DND-41 (cell line): ENCODE results near the gene ANO1.

Source experiments
- ATAC-seq: fragments of 200-7000 bp; cut with Tn5 transposase; 3 replicates; pipeline ENCODE4 v1.9.1; 2021; ENCODE audit warnings: low read depth; ENCODE audit not compliant: insufficient read depth
- DNase-seq: peaks from one replicate; pipeline ENCODE4 v3.0.0-alpha.2; 2020
- H2AFZ ChIP-seq: 2 replicates; pipeline ENCODE4 v1.6.0; 2012; ENCODE audit warnings: low read depth, low read length
- H3K27ac ChIP-seq: 2 replicates; pipeline ENCODE4 v1.5.1; 2012; ENCODE audit warnings: low read length, inconsistent platforms
- H3K27me3 ChIP-seq: fragments of 200-600 bp; sonication (generic); 2 replicates; pipeline ENCODE4 v1.6.0; 2012; ENCODE audit warnings: low read length, mild to moderate bottlenecking, inconsistent platforms; ENCODE audit not compliant: insufficient read depth, poor library complexity
- H3K36me3 ChIP-seq: 2 replicates; pipeline ENCODE4 v1.5.1; 2012; ENCODE audit warnings: low read length, inconsistent platforms; ENCODE audit not compliant: insufficient read depth
- H3K4me1 ChIP-seq: 2 replicates; pipeline ENCODE4 v1.5.1; 2012; ENCODE audit warnings: mild to moderate bottlenecking, low read length; ENCODE audit not compliant: insufficient read depth
- H3K4me2 ChIP-seq: 2 replicates; pipeline ENCODE4 v1.6.0; 2012; ENCODE audit warnings: mild to moderate bottlenecking, moderate library complexity, low read length, inconsistent platforms; ENCODE audit not compliant: insufficient read depth
- H3K4me3 ChIP-seq, 2 experiments: fragments of 200-600 bp in 1 of 2; shearing (Covaris generic) in 1 of 2; 2 replicates each; pipeline ENCODE4 v1.5.1; 2012 to 2016; ENCODE audit warnings: inconsistent platforms in 2 of 2, low read length in 2 of 2, mild to moderate bottlenecking in 2 of 2, low read depth in 1 of 2, moderate library complexity in 1 of 2
- H3K79me2 ChIP-seq: 2 replicates; pipeline ENCODE4 v1.6.0; 2012; ENCODE audit warnings: low read length, inconsistent platforms; ENCODE audit not compliant: insufficient read depth
- H3K9ac ChIP-seq: 2 replicates; pipeline ENCODE4 v1.6.0; 2012; ENCODE audit warnings: low read depth, mild to moderate bottlenecking, inconsistent platforms, low read length, moderate library complexity
- H3K9me3 ChIP-seq: 2 replicates; pipeline ENCODE4 v1.5.1; 2012; ENCODE audit warnings: low read length, moderate library complexity, mild to moderate bottlenecking, inconsistent platforms; ENCODE audit not compliant: insufficient read depth, severe bottlenecking
- H4K20me1 ChIP-seq: 2 replicates; pipeline ENCODE4 v1.6.0; 2012; ENCODE audit warnings: low read length; ENCODE audit not compliant: insufficient read depth
- EZH2 ChIP-seq: IDR thresholded peaks from 3 replicates; pipeline ENCODE4 v1.6.1; 2012; ENCODE audit warnings: borderline replicate concordance, low read depth, mild to moderate bottlenecking, moderate library complexity, low read length, inconsistent platforms; ENCODE audit not compliant: severe bottlenecking
- TF ChIP-seq, protein P1 (sequence below): IDR thresholded peaks from 2 replicates; pipeline ENCODE4 v1.5.1; 2012; ENCODE audit warnings: borderline replicate concordance, low read length, moderate library complexity, mild to moderate bottlenecking; ENCODE audit not compliant: poor library complexity, severe bottlenecking; ENCODE audit errors: extremely low read depth

Gene ANO1

GRCh38 chr11:70122490-70123198 lies 44.5 kb downstream of the ANO1 start:
- Histone ChIP-seq H3K4me3 (no peak overlapping the region), H3K4me1 (no peaks in the 10 kb centered on the region)

DNA sequence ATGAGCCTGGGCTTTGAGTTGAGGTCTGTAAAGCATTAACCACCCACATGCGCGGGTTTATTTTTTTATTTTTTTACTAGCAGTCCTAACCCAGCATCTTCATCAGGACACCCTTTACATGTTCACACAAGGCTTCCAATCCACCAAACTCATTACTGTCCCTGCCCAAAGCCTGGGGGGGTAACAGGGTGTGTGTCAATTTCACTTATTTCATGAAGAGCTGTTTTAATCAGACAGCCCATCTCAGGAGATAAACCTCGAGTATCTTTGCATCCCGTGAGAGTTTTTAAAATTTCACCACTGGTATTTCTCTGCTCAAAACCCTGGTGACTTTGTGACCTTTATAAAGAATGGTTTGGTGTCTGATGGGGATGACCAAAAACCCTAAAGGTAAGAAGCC lies 45.6 kb downstream of the ANO1 start:
- H3K36me3 ChIP-seq, result no peaks in the 10 kb centered on the region
- no peak overlapping the region for H3K4me2 ChIP-seq
- H4K20me1 ChIP-seq, result no peaks in the 10 kb centered on the region; the same call in 1 of the 2 replicates
- no peak for TF ChIP-seq EZH2
- TF ChIP-seq, protein P1, sequence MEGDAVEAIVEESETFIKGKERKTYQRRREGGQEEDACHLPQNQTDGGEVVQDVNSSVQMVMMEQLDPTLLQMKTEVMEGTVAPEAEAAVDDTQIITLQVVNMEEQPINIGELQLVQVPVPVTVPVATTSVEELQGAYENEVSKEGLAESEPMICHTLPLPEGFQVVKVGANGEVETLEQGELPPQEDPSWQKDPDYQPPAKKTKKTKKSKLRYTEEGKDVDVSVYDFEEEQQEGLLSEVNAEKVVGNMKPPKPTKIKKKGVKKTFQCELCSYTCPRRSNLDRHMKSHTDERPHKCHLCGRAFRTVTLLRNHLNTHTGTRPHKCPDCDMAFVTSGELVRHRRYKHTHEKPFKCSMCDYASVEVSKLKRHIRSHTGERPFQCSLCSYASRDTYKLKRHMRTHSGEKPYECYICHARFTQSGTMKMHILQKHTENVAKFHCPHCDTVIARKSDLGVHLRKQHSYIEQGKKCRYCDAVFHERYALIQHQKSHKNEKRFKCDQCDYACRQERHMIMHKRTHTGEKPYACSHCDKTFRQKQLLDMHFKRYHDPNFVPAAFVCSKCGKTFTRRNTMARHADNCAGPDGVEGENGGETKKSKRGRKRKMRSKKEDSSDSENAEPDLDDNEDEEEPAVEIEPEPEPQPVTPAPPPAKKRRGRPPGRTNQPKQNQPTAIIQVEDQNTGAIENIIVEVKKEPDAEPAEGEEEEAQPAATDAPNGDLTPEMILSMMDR, result no peak
- H3K4me3 ChIP-seq, result no peak overlapping the region
- H3K9ac ChIP-seq, result no peak overlapping the region
- ATAC-seq (no peak), DNase-seq (no peak)
- H3K9me3 ChIP-seq, result no peaks in the 10 kb centered on the region
- no peaks in the 10 kb centered on the region for H3K27me3 ChIP-seq
- H2AFZ ChIP-seq, result no peak overlapping the region
- H3K4me1 ChIP-seq, result no peaks in the 10 kb centered on the region
- no peaks in the 10 kb centered on the region for H3K79me2 ChIP-seq
- no peak overlapping the region for H3K27ac ChIP-seq

More at GRCh38 chr11:70122490-70123198, 44.5 kb downstream of the ANO1 start:
- DNase-seq (no peak), ATAC-seq (no peak)
- Histone ChIP-seq H3K9ac (no peak overlapping the region), H3K79me2 (no peaks in the 10 kb centered on the region), H3K27me3 (no peaks in the 10 kb centered on the region), H2AFZ (no peak overlapping the region), H3K4me2 (no peak overlapping the region), H3K9me3 (no peaks in the 10 kb centered on the region), H4K20me1 (no peaks in the 10 kb centered on the region; the same call in 1 of the 2 replicates), H3K27ac (no peak overlapping the region), H3K36me3 (no peaks in the 10 kb centered on the region)
- TF ChIP-seq, protein P1, result no peak
- TF ChIP-seq EZH2, result no peak

GRCh38 chr11:70124321-70125000 lies 46.3 kb downstream of the ANO1 start:
- TF ChIP-seq, protein P1, result no peak
- no peak for TF ChIP-seq EZH2
- Histone ChIP-seq H3K4me3 (no peak overlapping the region), H2AFZ (no peak overlapping the region), H3K36me3 (no peaks in the 10 kb centered on the region), H3K27ac (no peak overlapping the region), H3K9me3 (no peaks in the 10 kb centered on the region), H3K79me2 (no peaks in the 10 kb centered on the region), H3K4me1 (no peaks in the 10 kb centered on the region), H3K9ac (no peak overlapping the region), H4K20me1 (no peaks in the 10 kb centered on the region; the same call in 1 of the 2 replicates), H3K27me3 (no peaks in the 10 kb centered on the region), H3K4me2 (no peak overlapping the region)
- DNase-seq (no peak), ATAC-seq (no peak)
